ENCODE data around the gene ATP13A3.

Gene ATP13A3

DNA sequence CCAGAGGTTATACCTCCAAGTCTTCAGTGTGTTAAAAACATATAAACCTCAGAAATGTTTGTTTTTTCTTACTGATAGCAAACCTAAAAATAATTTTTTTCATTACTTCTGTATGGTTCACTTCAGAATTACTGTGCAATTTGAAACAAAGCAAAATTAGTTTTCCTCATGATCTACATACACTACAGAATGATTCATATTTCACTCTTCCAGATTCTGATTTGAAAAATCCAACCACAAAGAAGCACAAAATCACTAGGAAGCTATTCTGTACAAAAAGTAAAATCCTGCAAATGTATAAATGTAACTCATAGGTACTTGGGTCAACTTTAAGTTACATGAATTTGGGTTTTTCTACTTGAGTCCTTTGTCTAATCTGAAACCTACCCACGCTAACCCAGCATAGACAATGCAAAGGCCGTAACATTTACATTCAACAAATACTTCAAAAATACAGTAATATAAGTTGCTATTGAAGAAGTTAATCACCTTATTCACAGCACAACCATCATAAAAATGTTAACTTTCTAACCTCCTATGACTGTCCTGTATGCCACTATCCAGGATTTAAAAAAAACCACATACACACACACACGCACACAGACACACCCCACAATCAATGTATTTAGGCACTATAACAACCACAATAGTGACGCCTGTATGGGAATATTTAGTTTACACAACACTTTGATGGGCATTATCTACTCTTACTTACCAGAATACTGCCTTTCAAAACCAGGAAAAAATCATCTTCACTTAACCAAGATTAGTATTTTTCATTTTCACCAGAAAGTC lies 11.5 kb downstream of the ATP13A3 start:
- FAIRE-seq = no peak

DNA sequence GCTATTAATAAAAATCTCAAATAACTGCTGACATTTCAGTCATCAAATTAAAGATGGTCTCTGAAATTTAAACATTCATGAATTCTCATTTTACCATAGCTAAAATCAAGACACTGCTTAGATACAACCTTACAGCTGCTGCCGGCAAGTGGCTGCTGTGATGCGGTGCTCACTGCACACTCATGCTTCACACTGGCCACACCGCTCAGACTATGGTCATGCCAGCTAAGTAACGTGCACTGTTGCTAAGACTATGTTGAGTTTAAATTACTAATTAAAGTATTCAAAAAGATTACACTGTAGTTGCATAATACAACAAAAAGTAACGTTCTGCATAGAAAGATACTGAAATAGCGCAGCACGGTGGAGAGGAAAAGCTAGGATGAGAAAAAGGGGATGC lies 12.1 kb downstream of the ATP13A3 start:
- FAIRE-seq = no peak

DNA sequence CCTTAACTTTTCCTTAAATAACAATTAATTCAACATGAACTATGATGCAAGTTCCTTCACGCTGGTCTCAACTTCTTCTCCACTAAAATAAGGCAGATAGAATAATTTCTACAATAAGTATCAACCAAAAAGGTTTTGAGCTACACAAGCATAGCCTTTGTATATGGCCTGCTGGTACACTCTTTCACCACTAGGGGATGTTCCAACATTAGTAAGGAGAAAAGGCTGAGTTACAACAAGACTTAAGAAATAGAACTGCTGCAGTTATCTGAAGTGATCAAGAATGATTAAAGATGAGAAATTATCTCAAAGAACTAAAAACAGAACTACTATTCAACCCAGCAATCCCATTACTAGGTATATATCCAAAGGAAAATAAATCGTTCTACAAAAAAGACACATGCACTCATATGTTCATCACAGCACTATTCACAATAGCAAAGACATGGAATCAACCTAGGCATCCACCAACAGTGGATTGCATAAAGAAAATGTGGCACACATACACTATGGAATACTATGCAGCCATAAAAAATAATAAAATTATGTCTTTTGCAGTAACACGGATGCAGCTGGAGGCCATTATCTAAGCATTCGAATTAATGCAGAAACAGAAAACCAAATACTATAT lies 14.4 kb downstream of the ATP13A3 start:
- peak; percentile 91 for FAIRE-seq

DNA sequence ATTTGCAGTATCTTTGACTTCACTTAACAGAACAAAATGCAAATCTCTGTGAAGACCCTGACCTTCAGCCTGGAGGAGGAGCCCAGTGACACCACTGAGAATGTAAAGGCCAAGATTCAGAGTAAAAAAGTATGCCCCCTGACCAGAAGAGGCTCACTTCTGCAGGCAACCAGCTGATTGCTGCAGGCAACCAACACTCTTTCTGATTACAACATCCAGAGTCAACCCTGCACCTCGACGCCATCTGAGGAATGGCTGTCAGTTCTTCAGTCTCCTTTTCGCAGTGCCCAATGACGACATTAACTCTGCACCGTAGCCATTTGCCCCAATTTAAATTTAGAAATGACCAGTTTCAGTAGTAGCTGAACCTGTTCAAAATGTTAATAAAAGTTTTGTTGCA lies 14.9 kb downstream of the ATP13A3 start:
- no peak for FAIRE-seq

DNA sequence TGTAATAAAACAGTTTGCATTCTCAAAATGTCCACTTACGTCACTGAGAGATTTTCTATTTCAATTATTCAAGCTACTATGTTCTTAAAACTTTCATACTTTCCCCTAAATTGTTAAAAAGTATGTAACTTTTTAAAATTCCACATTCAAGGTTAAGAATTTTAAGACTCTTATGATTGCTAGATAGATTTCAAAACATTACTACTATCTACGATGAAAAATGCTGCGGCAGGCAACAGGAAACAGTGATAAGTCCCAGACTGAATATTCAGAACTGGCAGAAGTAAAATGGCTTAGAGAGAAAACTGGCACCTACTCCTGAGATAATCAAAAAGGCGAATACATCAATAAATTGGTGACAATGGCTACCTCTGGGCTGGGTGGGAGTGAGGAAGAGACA lies 16.2 kb downstream of the ATP13A3 start:
- FAIRE-seq = no peak

DNA sequence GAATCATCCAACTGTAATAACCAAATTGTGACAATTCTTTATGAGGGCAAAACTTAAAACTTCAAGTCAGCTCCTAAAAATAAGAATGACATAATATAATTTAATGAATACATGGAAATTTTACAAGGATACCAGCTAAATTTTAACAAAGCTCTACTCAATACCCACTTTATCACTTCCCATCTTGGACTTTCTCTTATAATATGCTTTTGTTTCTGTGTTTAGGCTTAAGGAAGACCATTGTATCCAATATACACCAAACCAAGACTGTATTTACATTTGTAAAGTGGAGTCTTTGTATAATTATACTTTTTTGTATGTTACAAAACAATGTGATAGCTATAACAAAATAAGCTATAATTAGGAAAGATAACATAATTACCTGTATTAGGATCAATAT lies 16.8 kb downstream of the ATP13A3 start:
- FAIRE-seq = no peak

DNA sequence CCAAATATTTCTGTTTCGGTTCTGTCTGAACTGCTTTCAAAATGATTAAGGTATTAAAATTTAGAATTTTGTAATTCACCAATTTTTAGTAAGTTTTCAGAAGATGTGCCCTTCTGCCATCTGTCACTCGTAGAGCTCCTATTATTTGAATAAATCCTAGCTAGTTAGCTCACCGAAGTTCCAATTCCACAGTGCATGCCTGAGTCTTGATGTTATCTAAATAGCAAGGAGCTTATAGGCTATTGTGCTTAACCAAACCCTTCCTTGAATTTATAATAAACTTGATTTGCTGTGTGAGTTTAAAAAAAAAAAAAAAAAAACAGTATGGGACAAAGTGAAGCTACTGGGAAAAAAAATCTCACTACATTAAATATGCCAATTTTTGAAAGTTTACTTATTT lies 18.7 kb downstream of the ATP13A3 start:
- FAIRE-seq = no peak

DNA sequence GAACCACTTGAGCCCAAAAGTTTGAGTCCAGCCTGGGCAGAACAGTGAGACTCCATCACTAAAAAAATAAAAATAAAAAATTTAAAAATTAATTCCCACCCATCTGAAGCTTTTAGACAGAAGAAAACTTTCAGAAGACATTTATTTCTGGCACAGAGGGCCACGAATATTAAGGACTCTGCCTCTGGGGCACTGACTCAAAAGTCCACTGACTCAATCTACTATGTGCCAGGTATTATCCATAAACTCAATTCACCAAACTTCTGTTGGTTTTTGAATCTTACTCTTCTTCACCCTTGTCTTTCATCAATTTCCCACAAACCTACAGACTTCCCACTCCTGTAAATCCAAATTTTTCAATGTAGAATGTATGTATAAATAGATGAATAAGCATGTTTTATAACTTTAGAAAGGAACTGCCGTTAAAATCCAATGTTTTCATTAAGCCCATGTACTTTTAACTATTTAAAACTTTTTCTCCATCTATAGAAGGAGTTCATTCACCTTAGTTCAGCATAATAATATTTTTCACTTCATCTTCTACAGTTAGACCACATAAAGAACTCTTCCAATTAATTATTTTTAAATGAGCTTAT lies 19.9 kb downstream of the ATP13A3 start:
- peak; percentile 60 for FAIRE-seq

DNA sequence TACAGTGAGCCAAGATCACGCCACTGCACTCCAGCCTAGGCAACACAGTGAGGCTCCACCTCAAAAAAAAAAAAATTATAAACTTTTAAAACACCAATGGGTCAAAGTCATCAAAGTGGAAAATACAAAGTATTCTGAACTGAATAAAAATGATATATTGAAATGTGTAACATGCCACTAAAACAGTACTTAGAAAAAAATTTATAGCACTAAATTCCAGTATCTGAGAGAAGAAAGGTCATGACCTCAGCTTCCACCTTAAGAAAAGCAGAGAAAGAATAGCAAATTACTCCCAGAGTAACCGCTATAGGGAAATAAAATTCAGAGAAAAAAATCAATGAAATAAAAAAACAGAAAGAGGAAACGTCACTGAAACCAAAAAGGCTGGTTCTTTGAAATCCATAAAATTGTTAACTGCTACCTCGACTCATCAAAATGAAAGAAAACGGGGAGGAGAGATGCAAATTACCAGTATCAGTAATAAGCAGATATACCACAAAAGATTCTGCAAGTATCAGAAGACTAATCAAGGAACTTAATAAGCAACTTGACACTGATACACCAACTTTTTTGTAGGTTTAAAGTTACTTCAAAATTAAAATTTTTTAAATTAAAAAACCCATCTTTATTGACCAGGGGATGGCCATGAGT lies 20.8 kb downstream of the ATP13A3 start:
- no peak for FAIRE-seq

DNA sequence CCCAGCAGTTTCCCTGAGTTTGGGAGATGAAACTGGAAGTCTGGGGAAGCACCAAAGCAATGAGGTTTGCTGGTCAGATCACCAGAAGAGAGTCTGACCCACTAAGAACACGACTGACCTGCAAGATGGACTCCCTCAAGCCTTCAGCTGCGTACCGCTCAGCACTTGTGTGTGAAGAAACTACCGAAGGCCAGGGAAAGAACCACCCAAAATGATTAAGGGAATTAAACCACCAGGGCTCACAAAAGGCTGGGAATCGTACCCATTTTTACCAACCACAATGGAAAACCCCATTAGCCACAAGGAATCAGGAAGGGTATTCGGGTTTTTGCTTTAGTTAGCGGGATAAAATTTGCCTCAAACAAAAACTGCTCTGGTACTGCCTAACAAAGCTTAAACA lies 21.6 kb downstream of the ATP13A3 start:
- FAIRE-seq = no peak

DNA sequence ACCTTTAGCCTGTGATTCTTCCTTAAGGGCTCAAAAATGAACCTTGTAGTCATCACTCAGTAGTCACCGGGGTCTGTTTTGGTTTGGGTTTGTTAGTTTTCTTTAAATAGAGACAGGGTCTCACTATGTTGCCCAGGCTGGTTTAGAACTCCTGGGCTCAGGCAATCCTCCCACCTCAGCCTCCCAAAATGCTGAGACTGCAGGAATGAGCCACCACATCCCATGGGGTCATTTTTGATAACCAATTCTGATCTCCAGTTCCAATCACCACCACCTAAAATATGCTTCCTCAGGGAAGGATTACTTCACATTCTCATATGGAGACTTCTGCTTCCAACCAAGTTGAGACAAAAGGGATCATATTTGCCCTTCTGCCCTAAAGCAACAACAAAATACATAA lies 22.1 kb downstream of the ATP13A3 start:
- no peak for FAIRE-seq

DNA sequence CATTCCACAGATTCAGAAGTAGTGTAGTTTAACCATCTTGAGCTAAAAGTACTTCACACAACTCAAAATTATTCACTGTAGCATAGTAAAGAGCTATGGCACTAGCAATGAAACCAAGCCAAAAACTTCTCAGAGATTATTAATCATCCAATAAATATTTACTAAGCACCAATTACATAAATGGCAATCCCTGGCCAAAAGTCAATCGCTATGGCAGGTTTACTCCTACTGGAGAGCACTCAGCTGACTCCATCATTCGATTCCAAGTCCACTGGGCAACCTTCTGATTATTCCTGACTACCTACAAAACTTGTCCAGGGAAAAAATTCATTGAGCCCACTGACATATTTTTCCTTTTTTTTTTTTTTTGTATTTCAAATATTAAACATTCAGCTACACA lies 23.9 kb downstream of the ATP13A3 start:
- no peak for FAIRE-seq

DNA sequence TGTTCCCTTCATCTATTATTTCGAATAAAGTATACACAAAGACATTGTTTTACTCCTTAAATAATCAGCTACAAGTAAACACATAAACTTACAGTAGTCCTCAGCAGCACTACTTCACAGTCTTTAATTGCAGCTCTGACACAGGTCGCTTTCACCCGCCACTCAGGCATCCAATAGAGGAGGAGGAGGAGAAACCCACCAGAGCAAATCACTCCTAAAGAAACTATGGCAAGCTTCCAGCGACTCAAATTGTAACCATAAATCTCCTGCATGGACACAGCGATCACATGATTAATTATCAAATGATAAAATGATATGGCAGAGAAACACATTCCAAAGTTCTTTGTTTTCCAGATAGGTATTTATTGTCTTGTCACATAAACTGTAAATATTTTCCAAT lies 26.2 kb downstream of the ATP13A3 start:
- FAIRE-seq = peak; percentile 97

DNA sequence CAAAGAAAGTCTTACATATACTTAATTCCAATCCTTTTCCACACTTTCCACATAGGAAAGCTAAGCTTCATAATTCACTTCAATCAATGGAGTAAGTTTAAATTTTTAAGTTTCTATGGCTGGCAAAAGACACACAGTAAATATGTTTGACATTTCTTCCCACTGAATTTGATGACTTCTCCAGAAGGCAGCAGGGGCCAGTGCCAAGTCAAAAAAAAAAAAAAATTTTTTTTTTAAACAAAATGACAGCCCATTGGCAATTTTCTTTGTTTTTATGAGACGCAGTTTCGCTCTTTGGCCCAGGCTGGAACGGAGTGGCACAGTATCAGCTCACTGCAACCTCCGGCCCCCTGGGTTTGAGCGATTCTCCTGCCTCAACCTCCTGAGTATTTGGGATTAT lies 28.7 kb downstream of the ATP13A3 start:
- FAIRE-seq = no peak

DNA sequence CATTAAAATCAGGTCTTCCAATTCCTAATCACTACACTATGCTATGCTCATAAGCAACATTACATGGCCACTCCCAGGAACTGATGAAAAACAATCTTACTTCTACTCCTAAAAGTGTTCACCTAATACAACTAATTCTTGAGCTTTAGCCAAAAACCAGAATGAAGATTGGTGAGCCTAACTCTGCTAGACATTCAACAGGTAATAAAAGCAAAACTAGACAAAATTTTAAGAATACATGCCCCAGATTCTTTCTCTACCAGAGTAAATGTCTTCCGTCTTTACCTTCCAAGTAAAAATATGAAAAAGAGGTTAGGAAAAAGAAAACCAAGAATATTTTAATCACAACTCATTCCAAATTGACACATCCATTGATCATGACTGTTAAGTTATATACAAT lies 31.3 kb downstream of the ATP13A3 start:
- FAIRE-seq = no peak

DNA sequence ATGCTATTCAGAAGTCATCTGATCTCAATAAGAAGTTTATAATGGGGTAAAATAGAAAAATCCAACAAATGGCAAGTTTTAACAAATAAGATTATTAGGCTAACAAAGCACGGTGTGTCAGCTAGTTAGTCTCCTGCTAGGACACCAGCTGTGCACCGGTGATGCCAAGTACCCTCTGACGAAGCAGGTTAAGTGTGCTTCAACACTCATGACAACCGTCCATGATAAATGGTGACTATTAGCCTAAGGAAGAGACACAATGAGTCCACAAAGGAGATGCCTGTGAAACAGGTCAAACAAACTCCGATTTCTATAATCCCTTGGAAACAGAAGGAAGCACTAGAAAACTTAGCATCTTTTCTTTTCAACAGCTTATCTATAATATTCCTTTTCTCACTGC lies 36.5 kb downstream of the ATP13A3 start:
- FAIRE-seq = peak; percentile 98

DNA sequence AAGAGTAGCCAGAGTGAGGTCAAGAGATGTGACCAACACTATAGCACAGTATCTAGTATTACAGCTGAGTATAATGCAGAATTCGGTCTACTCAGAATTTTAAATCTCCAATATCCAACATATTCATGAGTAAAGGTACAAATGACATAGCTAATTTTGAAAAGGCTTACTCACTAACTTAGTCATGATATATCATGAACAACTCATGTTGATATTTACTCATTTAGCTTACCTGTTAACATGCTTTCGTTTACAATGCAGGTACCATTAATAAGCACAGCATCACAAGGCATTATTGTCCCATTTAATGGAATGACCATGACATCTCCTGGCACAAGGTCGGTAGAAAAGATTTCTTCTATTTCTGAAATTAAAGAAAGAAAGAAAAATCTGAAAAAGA lies 36.9 kb downstream of the ATP13A3 start:
- no peak for FAIRE-seq

DNA sequence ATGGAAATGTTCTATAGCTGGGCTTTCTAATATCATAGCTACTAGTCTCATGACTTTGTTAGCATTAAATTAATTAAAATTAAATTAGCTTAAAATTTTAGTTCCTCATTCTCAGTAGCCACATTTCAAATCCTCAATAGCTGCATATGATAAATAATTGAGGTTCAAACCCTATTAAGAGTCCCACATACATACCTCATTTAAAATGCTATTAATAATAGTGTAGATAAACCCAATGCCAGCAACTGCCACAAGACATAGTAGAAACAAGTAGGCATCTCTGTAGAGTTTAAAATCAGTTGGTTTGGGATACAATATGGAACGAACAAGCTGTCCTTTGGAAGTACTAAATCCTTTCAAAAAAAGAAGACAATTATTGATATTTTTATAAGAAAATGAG lies 39.1 kb downstream of the ATP13A3 start:
- no peak for FAIRE-seq

DNA sequence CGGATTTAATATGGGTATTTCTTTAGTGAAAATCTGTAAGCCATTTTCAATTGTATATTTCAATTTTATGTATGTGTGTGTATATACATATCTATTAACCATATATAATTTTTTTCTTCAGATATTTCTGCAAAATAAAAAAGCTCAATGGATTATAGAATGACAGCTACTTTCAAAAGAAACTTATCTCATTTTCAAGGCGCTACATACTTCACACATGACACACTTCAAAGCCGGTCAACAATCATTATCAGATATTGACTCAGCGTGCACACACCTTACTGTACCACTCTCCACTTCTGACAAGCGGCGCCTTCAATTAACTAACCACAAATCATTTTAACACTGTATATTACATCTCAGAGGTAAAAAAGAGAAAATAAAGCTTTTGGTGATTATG lies 39.6 kb downstream of the ATP13A3 start:
- FAIRE-seq = peak; percentile 93

DNA sequence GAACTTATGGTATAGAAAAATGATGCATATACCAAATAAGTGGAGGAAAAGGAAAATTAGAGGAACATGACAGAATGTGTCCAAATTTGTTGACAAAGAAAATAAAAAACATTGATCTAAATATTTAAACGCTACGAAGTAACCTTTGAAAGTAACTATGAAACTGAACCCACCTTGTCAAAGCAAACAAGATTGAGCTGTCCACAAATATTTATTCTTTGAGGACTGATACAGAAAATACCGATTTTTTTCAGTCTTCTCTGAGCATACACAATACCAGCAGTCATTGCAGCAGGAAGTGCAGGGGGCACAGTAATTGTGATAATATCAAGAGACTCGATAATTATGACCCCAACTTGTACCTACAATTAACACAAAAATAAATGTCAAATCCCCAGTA lies 40.0 kb downstream of the ATP13A3 start:
- peak; percentile 38 for FAIRE-seq

DNA sequence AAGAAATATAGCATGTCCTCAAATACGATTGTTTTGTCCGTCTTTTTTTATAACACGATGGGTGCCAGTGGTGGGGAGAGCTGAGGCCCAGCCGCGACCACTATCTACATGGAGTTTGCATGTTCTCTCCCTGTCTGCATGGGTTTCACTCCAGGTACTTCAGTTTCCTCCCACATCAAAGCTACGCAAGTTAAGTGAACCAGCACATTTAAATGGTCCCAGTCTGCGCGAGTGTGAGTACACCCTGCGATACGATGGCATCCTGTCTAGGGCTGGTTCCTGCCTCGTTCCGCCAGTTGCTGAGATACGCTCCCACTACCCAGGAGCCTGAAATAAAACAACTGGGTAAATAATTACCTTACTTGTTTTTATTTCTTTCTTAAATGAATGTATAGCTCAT lies 40.6 kb downstream of the ATP13A3 start:
- FAIRE-seq = no peak

DNA sequence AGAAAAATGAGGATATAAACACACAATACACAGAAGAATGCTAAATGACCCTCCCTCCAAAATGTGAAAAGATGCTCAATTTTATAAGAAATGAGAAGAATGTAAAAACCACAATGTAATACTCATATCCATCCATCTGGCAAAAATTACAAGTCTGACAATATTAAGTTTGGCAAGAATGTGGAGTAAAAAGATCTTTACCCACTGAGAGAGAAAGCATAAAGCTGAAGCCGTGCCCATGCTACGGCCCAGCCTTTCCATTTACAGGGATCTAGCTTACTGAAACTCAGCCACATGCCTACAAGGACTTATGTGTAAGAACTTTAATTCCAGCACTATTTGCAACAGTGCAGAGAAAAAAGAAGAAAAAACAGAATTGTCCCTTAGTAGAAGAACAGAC lies 42.9 kb downstream of the ATP13A3 start:
- FAIRE-seq = no peak

DNA sequence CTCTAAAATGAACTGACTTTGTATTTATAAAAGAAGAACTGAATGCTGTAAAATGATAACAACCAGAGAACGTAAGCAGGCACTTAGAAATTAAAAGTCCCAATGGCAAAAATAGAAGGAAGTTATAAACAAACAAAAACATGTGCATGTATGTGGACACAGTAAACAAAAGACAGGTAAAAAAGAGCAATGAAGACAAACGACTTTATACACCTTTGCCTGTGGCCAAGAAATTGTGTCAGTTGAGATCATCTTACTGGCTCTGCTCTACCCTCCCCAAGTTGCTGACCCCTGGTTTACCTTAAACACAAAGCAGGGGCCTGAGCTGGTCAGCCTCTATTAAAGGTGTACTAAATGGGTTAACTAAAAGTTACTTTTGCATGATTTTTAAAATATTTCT lies 46.0 kb downstream of the ATP13A3 start:
- FAIRE-seq = peak; percentile 61

Measured in islet of Langerhans (tissue), 1 donor.